ENCODE results near the gene OR1B1.
"Not testable (repeated sequence)": the region's sequence is repeated elsewhere in the genome, so short reads cannot be mapped to it uniquely, and the experiment has no call there.

OR1B1 gene

DNA sequence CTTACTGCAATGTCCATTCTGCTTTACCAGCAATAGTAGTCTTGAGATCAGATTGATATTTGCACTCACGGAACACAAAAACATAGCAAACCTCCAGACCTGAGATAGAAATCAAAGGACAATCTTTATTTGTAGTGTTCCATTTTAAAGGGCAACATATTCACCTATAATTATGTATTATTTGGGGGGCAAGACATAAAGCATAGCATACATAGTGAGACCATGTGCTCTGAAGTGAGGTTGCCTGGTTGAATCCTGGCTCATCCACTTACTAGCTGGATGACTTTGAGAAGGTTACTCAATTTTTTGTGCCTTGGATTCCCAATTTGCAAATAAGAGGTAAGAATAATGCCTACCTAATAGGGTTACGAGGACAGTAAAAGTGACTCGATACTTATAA lies at the start of gene OR1B1:
Gene OR1B1, minus strand, starts transcription at position 101 of the 400 bp plus-strand sequence.
- DNase-seq (ENCODE audit: low read depth), result no peak

DNA sequence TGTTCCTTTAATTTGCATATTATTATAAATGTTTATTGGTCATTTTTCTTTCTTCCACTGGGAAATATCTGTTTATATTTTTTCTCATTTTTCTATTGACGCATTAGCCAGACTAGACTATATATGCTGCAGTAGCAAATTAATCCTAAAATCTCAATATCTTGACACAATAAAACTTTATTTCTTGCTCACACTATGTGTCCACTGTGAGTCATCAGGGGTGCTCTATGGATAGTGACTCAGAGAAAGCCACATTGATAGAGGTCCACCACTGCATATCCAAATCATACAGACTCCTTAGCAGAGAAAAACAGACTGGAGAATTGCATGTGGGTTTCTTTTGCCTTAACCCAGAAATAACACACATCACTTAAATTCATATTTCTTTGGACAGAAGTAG lies 38.3 kb upstream of the OR1B1 start:
- DNase-seq (ENCODE audit: low read depth), result no peak

DNA sequence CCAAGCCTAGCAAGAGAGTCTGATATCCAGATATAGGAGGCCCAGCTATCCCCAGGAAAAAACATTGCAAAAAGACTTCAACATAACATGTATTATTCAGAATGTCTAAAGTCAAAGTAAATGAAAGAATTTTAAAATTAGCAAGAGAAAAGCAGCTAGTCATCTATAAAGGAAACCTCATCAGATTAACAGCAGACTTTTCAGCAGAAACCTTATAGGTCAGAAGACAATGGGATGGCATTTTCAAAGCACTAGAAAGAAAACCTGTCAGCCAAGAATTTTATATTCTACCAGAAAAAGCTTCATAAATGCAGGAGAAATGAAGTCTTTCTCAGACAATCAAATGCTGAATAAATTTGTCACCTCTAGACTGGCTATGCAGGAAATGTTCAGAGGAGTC lies 27.4 kb upstream of the OR1B1 start:
- no peak for DNase-seq (ENCODE audit: low read depth)

GRCh38 chr9:122672481-122672880 lies 15.1 kb upstream of the OR1B1 start:
- DNase-seq (ENCODE audit: low read depth), result no peak

DNA sequence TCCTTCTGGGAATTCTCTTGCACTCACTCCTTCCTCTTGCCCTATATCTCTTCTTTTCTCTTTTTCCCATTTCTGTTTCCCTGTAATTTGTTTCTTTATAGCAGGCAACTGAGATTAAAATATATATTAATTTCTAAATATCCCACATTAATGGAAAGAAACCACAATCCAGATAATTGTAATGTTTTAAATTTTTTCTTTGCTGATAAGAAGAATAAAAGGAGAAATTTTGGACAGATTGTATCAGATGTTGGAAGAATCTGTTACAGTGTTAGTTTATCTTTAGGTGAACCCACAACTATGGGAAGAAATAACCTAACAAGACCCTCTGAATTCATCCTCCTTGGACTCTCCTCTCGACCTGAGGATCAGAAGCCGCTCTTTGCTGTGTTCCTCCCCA lies 4.0 kb upstream of the OR1B1 start, which contains the start of gene OR1L1:
Gene OR1L1, plus strand, starts transcription at position 301 of the 400 bp plus-strand sequence. Its CDS starts 0 bp downstream, at position 301.
- DNase-seq (ENCODE audit: low read depth), result no peak

- DNase-seq (ENCODE audit: low read depth), result no peak
Observed at GRCh38 chr9:122656378-122656777, 1.0 kb downstream of the OR1B1 start.

DNA sequence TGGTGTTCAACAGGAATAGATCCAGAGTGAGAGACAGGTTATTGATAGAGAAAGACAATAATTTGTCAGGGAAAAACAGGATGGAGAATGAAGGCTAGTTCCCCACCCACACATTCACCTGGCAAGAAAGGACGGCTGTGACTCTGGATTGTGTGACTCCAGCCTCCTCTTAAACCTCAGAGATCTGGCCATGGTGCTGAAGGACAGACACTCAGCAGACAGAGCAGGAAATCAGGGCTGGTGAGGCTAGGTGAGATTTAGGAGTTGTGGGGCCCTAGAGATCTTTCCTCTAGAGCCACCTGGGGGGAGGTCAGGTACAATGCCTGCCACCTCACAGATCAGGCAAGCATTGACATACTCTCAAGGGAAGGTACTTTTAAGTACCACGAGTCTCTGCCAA lies 15.2 kb downstream of the OR1B1 start:
- DNase-seq (ENCODE audit: low read depth), result no peak

GRCh38 chr9:122619996-122620395 lies 37.4 kb downstream of the OR1B1 start:
- DNase-seq (ENCODE audit: low read depth), result no peak

DNA sequence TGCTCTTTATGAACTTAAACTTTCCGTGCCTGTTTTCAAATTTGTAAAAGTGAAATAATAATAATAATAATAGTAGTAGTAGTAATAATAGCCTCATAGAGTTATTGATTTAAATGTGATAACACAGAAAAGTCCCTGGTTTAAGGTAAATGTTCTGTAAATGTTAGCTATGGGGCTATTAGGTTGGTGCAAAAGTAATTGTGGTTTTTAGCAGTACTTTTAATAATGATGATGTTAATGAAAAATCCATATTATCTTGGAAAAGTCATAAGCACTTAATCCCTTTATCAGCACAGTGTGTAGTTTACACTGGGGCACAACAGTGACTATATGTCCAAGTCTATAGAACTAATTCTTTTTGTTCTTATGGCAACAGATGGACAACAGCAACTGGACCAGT lies 43.1 kb downstream of the OR1B1 start, which contains the start of gene OR1Q1:
Gene OR1Q1, plus strand, starts transcription at position 377 of the 400 bp plus-strand sequence. Its CDS starts 0 bp downstream, at position 377.
- no peak for DNase-seq (ENCODE audit: low read depth)

DNA sequence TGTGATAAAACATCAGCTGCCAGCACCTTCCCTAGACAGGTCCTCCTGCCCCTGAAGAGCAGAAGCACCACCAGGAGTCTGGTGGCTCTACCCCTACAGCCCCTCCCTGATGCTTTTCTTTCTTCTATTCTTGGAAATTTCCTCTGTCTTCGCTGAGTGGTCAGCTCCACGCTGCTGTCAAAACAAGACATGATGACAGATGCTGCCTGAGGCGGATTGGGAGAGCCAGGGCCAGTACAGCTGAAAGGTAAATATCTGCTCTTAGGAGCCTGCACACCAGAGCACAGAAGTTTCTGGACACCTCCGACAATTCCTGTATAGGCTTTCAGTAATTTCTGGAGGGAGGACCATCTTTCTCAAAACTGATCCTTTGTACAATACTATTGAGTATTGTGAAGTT lies 47.6 kb downstream of the OR1B1 start:
- no peak for DNase-seq (ENCODE audit: low read depth)

GRCh38 chr9:122606587-122606986 lies 50.8 kb downstream of the OR1B1 start:
- no peak for DNase-seq (ENCODE audit: low read depth)

- no peak for DNase-seq (ENCODE audit: low read depth)
Observed at GRCh38 chr9:122605691-122606090, 51.7 kb downstream of the OR1B1 start.

- DNase-seq (ENCODE audit: low read depth), result not testable (repeated sequence)
Observed at GRCh38 chr9:122583284-122583683, 74.1 kb downstream of the OR1B1 start, which contains the start of gene OR1L8. TSS of gene OR1L8 (minus strand) at chr9:122583384. CDS start at chr9:122568477, 14,907 bp downstream.

GRCh38 chr9:122580360-122580759 lies 77.1 kb downstream of the OR1B1 start:
- DNase-seq (ENCODE audit: low read depth), result no peak

DNA sequence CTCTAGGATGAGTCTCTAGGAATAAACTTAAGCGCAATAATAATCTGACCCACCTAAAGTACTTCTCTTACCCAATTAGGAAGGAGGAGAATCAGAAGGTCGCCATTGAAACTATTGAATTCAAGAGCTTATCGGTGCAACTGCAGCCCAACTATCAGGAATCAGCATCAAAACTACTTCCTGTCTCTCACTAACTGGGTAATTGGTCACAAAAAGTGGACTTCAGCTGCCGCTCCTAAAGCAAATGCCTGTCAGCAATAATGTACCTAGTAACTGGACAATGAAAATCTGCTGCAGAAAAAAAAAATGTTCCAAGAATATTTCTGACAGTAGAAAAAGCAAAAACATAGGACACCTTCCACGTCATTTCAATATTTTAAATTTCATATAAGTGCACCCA lies 77.6 kb downstream of the OR1B1 start:
- no peak for DNase-seq (ENCODE audit: low read depth)
